Measurements from ENCODE around the gene EFHB. TPM values are rescaled to one million over a fixed set of nuclear protein-coding genes. Genes with fewer than 3 reads are reported as not detected.

The EFHB gene
- total RNA-seq, 1 donor from 2014 or later: 1.0 TPM

Other genes with a start within 250 kb of the EFHB start
- gene RAB5A, start 12.9 kb upstream of the EFHB start, total RNA-seq: 71.4 to 77.7 TPM (median 73.4 TPM) in 3 replicates
- gene PP2D1, start 78.0 kb upstream of the EFHB start, total RNA-seq: not detected in 3 replicates
- gene KAT2B, start 106.2 kb upstream of the EFHB start, total RNA-seq: 4.2 to 7.8 TPM (median 6.2 TPM) in 3 replicates